ENCODE data around the gene ZBTB7B.

Gene ZBTB7B

DNA sequence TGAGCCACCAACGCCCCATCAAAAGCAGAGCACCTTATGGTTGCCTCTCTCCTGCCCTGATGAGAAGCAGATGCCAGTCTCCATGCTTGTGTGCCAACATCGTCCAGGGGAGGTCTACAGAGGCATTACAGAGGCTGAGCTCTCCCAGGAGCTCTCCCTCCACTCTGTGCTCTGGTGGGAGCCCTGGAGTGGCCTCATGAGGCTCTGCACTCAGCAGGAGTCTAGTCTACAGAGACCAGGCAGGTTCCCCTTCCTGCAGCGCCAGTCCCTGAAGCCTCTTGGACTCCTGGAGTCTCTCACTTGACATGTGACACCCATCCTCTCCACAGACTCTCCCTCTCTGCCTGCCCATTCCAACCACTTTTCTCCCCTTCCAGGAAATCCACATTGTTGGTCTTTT is 34.4 kb downstream of the ZBTB7B start:
- no peak for DNase-seq (ENCODE audit: low read depth in 1 of 2, low spot score in 1 of 2)

GRCh38 chr1:155037851-155038441 is 35.3 kb downstream of the ZBTB7B start:
- no peak for DNase-seq (ENCODE audit: low read depth in 1 of 2, low spot score in 1 of 2)

GRCh38 chr1:155038602-155039307 is 36.2 kb downstream of the ZBTB7B start:
- no peak for DNase-seq (ENCODE audit: low read depth in 1 of 2, low spot score in 1 of 2)

DNA sequence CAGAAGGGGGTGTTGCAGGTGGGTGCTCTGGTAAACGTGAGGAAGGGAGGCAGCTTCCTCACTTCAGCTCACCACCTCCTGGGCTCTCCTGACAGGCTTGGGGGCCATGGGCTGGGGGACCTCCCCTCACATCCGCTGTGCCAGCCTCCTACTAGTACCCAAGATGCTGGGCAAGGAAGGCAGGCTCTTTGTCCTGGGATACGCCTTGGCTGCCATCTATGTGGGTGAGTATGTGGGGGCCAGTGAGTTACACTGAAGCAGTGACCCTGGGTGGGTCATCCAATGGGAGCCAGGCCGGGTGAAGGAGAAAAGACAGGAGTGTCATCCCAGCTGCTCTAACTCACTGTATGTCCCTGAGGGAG is 36.7 kb downstream of the ZBTB7B start:
- DNase-seq (ENCODE audit: low read depth in 1 of 2, low spot score in 1 of 2), result no peak

DNA sequence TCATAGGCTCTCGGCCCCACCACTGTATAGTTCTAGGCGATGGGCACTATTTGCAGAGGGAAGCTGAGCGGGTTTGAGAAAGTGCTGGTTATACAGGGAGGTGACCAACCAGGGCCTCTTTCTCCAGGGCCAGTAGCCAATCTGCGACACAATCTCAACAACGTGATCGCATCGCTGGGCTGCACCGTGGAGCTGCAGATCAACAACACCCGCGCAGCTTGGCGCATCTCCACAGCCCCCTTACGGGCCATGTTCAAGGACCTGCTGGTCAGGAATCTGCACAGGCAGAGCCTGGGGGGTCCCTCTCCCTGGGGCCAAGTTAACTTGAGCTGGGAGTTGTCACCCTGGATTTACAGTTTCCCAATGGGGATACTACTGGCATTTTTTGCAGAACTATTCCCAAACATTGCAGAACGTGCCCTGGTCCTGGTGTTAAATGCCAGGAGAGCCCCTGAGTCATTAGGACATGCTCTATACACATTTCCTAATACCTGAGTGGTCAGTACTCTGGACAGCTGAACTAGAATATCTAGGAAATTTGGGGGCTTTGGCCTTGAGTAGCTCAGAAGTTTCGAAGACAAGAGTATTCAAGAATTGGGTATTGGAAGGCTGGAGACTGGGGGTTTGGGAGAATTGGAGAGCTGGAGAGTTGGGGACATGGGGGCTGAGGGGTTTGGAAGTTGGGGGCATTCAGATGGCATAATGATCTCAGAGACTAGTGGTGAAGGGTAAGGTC is 37.9 kb downstream of the ZBTB7B start:
- DNase-seq (ENCODE audit: low read depth in 1 of 2, low spot score in 1 of 2), result no peak

DNA sequence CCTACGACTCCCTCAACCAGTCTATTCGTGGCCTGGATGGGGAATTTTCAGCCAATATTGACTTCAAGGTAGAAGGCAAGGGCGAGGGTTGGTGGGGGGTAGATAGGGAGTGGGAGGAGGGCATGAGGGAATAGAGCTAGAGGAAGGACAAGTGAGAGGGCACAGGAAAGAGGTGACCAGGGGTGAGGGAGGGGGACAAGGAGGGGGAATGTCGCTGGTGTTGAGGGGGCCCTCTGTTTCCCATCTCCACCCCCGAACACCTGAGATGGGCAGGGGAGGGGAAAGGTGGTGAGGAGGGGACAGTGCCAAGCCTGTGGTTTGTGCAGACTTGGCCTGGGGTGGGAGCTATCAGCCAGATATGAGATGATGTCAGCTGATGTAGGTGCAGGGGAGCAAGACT is 40.2 kb downstream of the ZBTB7B start:
- no peak for DNase-seq (ENCODE audit: low read depth in 1 of 2, low spot score in 1 of 2)

DNA sequence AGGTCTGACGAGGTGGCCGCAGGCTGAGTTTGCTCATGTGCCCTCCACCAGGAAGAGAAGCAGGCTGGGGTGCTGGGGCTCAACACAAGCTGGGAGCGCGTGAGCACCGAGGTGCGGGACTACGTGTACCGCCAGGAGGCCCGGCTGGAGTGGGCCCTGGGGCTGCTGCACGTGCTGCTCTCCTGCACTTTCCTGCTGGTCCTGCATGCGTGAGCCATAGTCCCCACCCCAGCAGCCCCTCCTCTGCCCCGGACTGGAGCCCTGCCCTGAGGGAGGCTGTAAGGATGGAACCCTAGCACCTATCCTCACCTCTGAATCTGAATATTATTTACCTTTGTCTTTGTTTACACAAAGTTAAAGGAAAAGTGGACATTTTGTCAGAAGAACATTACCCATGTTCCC is 40.7 kb downstream of the ZBTB7B start:
- no peak for DNase-seq (ENCODE audit: low read depth in 1 of 2, low spot score in 1 of 2)

DNA sequence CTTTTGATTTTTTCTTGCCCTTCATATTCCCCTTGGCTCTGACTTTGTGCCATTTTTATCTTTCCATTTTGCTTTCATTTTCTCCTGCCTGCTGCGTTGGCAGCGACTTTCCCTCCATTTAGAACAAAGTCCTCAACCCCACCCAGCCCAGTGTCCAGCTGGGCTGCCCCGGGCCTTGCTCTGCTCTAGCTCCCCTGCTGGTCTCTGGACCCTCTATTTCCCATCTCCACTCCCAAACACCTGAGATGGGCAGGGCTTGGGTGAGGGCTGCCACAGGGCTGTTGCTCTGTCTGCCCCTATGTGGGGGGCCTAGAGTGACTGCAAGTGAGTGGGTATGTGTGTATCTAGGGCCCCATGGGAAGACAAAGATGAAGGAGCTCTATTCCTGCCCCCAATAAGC is 41.2 kb downstream of the ZBTB7B start:
- DNase-seq (ENCODE audit: low read depth in 1 of 2, low spot score in 1 of 2), result no peak

DNA sequence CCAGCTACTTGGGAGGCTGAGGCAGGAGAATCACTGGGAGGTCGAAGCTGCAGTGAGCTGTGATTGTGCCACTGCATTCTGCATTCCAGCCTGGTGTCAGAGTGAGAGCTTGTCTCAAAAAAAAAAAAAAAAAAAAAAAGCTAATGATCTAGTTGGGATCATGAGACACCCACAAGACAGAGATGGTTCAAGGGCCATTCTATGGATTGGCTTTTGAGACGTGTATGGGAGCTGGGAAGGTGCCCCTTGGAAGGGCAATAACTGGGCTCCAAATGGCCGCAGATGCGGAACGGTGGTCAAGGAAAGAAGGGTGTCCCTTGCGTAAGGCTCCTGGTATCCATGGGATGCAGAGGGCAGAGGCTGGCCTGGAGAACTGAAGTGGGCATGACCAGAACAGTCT is 41.8 kb downstream of the ZBTB7B start:
- no peak for DNase-seq (ENCODE audit: low read depth in 1 of 2, low spot score in 1 of 2)

GRCh38 chr1:155044812-155045657 is 42.4 kb downstream of the ZBTB7B start:
- no peak for DNase-seq (ENCODE audit: low read depth in 1 of 2, low spot score in 1 of 2)

DNA sequence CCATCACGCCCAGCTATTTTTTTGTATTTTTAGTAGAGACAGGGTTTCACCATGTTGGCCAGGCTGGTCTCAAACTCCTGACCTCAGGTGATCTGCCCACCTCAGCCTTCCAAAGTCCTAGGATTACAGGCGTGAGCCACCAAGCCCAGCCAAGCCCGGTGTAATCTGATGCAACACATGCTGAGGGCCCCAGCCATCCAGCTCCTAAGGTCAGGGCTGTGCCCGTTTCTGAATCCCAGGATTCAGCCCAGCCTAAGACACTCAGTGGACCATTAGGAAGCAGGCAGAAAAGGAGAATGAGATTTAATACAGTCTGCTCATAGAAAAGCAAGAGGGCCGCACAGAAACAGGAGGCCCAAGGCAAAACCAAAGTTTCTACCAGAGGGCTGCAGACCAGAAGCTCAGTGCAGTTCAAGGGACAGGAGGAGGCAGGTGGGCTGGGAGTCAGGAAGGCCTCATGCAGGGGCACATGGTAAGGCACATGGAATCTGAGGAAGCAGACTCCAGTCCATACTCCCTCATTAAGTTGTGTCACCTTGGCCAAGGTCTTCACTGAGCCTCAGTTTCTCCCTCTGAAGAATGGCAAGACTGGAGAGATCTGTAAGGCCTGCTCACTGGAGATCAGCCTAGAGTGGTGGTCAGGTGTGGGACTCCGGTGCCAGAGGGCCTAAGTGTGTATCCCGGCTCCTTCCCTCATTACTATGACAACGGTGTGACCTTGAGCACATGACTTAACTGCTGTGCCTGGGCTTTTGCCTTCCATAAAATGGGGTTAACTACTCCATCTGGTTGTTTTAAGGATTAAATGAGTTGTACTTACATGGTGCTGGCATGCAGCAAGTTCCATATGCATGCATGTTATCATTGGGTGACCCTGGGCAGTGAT is 46.1 kb downstream of the ZBTB7B start:
- no peak for DNase-seq (ENCODE audit: low read depth in 1 of 2, low spot score in 1 of 2)

GRCh38 chr1:155049651-155050559 is 47.3 kb downstream of the ZBTB7B start:
- no peak for DNase-seq (ENCODE audit: low read depth in 1 of 2, low spot score in 1 of 2)

DNA sequence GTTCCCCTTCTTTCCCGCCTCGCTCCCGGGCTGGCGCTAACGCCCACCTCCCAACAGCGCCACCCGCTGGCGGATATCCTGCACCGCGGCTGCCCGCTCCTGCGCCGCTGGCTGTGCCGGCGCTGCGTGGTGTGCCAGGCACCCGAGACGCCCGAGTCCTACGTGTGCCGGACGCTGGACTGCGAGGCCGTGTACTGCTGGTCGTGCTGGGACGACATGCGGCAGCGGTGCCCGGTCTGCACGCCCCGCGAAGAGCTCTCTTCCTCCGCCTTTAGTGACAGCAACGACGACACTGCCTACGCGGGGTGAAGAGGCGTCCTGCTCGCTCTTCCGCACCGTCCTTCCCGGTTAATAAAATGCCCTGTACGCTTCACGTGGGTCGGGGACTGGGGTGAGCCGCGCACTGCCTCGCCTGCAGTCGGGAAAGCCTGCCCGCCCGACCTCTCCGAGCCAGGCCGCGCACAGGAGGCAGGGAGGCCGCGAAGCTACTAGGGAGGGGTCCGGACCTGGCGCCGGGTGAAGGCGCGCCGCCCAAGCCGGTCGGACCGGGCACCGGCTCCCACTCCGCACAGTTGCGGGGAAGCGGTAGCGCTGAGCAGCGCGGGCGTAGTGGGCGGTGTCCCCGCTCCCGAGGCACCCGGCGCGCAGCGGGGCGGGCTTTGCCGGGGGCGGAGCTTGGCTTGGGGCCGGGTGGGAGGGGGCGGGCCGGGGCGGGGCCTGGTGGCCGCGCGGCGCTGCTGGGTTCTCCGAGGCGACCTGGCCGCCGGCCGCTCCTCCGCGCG is 48.1 kb downstream of the ZBTB7B start, which contains the start of gene ADAM15:
ADAM15 (plus strand) TSS at position 757 of the 782 bp plus-strand sequence. CDS start 71 bp downstream, outside the sequence.
- DNase-seq (ENCODE audit: low read depth in 1 of 2, low spot score in 1 of 2), result peak; percentile 64 to 65

DNA sequence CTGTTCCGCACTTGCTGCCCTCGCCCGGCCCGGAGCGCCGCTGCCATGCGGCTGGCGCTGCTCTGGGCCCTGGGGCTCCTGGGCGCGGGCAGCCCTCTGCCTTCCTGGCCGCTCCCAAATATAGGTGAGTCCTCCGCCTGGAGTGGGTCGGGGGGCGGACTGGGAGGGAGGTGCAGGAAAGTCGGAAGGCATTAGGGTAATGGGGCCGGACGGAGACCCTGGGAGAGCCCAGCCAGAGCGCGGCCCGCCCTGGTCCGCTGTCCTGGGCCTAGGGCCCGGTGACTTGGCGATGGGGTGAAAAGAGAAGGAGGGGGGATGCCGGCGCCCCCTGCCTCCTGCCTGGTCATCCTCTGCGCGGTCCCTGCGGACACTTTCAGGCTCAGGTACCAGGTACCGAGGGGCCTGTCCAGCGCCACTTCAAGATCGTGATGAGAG is 48.8 kb downstream of the ZBTB7B start:
- DNase-seq (ENCODE audit: low read depth in 1 of 2, low spot score in 1 of 2), result no peak

- no peak for DNase-seq (ENCODE audit: low read depth in 1 of 2, low spot score in 1 of 2)
These were observed 49.3 kb downstream of the ZBTB7B start for GRCh38 chr1:155051777-155052398.

DNA sequence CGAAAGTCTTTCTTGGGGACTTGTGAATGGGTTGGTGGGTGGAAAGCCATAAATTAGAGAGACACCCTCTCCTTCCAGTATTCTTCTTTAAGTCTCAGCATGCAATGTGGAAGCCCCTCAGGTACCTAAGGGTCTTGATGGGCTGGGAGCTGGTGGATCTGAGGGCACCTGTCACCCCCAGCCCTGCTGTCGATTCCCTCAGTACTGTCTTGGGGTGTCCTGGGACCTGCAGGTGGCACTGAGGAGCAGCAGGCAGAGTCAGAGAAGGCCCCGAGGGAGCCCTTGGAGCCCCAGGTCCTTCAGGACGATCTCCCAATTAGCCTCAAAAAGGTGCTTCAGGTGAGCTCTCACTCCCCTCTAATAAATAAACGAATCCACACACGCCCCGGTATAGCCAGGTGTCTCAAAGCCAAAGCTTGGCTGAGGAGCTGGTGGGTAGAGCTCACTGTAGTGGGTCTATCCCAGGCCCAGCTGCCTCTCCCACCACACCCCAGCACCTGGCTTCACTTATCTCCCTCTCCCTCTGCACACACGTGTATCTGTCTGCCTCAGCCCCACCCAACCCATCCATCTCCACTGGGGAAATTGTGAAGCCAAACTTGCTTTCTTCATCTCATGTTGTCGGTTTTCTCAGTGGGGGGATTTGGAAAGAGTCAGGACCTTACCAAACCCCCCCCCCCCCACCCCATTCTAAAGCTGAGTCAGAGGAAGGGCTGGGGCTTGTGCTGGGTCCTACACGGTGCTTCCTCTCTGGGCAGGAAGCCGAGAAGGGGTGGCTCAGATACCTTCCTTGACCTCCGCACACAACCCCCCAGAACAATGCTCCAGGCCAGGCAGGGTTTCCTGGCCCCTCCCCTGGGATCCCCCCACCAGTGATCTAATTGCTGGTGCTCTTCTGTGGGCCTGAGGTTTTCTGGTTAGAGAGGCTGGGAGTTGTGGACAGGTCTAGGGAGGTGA is 50.1 kb downstream of the ZBTB7B start:
- DNase-seq (ENCODE audit: low read depth in 1 of 2, low spot score in 1 of 2), result no peak

DNA sequence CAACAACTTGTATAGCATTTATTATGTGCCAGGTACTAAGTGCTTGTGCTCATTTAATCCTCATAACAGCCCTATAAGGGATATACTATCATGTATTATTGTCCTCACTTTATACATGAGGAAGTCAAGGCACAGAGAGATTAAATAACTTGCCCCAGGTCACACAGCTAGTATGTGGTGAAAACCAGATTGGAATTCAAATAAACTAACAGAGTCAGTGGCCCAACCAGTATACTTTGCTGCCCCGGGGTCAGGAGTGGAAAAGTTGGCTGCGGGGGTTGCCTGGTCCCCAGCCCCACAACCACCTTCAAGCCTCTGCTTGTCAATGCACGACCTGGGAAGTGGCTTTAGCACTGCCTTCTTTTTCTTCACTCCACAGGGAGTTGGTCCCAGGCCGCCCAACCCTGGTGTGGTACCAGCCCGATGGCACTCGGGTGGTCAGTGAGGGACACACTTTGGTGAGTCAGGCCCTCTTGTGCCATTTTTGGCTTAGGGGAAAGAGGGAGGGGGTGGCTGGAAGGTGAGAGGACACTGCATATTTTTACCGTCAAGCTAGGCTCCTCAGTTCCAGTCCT is 51.0 kb downstream of the ZBTB7B start:
- DNase-seq (ENCODE audit: low read depth in 1 of 2, low spot score in 1 of 2), result no peak

Measured in activated CD4-positive, alpha-beta T cell treated with anti-CD3 and anti-CD28 coated beads, Interleukin-2, amount 50 U/mL, for 24 hours (primary cell).